Gastroesophageal sphincter (tissue), 4 donors: Measurements from ENCODE around the gene CARNS1. TPM values are rescaled to one million over a fixed set of nuclear protein-coding genes. Genes with fewer than 3 reads are reported as not detected.

Source experiments
- ATAC-seq: fragments of 150-250 bp; one replicate; pipeline ENCODE4 v1.9.1; 2016; ENCODE audit warnings: mild to moderate bottlenecking, moderate library complexity
- H3K27ac ChIP-seq, 4 donors: fragments of 200-600 bp; sonication (generic) in 3 of 4; 1 replicate in 3 of 4; 2 replicates in 1 of 4; pipeline ENCODE4 v1.5.1; 2016 to 2019
- H3K27me3 ChIP-seq: fragments of 200-600 bp; sonication (generic); one replicate; pipeline ENCODE4 v1.5.1; 2019
- H3K36me3 ChIP-seq, 2 donors: fragments of 200-600 bp; sonication (generic); one replicate each; pipeline ENCODE4 v1.5.1; 2019; ENCODE audit warnings: control low read depth in 1 of 2
- H3K4me1 ChIP-seq, 3 donors: fragments of 200-600 bp; sonication (generic); 1 replicate in 2 of 3; 2 replicates in 1 of 3; pipeline ENCODE4 v1.5.1; 2016 to 2019; ENCODE audit warnings: control low read depth in 2 of 3
- H3K4me3 ChIP-seq, 2 donors: fragments of 200-600 bp; sonication (generic); one replicate each; pipeline ENCODE4 v1.5.1; 2019; ENCODE audit warnings: mild to moderate bottlenecking in 1 of 2, moderate library complexity in 1 of 2
- H3K9me3 ChIP-seq, 3 donors: fragments of 200-600 bp; sonication (generic); one replicate each; pipeline ENCODE4 v1.5.1; 2017 to 2019; ENCODE audit warnings: control low read depth in 2 of 3
- CTCF ChIP-seq, 4 experiments: fragments of 200-600 bp in 2 of 4; fragments of 450-650 bp in 2 of 4; sonication (generic) in 1 of 4; IDR thresholded peaks; one replicate each; pipeline ENCODE4 v1.5.1; 2017 to 2019; ENCODE audit warnings: antibody characterized with exemption in 4 of 4, mild to moderate bottlenecking in 2 of 4, moderate library complexity in 2 of 4
- EP300 ChIP-seq: sonication (generic); formaldehyde crosslinking; IDR thresholded peaks from one replicate; pipeline ENCODE4 v1.6.1; 2017; ENCODE audit warnings: antibody characterized with exemption, mild to moderate bottlenecking
- POLR2A ChIP-seq, 2 donors: fragments of 450-650 bp; IDR thresholded peaks; one replicate each; pipeline ENCODE4 v1.6.1; 2017; ENCODE audit warnings: antibody characterized with exemption in 2 of 2, mild to moderate bottlenecking in 2 of 2, moderate library complexity in 1 of 2
- POLR2AphosphoS5 ChIP-seq: sonication (generic); formaldehyde crosslinking; IDR thresholded peaks from one replicate; pipeline ENCODE4 v1.6.1; 2017; ENCODE audit warnings: antibody characterized with exemption
- WGBS, 2 donors: methylation state at CpG; one replicate each; pipeline ENCODE4 v1.1.5; 2018; ENCODE audit warnings: low coverage in 1 of 2; 5-methylcytosine and 5-hydroxymethylcytosine counted together
- total RNA-seq, 4 donors: library from RNA; depleted of rRNA; stranded (reverse); fragments of >200 nt; gene quantifications; one replicate each; pipeline ENCODE4 v1.1.0, GENCODE V29; 2016

CARNS1 gene
- total RNA-seq, 4 donors from 2014 or later = 0.73 to 3.3 (median 1.6) TPM

DNA sequence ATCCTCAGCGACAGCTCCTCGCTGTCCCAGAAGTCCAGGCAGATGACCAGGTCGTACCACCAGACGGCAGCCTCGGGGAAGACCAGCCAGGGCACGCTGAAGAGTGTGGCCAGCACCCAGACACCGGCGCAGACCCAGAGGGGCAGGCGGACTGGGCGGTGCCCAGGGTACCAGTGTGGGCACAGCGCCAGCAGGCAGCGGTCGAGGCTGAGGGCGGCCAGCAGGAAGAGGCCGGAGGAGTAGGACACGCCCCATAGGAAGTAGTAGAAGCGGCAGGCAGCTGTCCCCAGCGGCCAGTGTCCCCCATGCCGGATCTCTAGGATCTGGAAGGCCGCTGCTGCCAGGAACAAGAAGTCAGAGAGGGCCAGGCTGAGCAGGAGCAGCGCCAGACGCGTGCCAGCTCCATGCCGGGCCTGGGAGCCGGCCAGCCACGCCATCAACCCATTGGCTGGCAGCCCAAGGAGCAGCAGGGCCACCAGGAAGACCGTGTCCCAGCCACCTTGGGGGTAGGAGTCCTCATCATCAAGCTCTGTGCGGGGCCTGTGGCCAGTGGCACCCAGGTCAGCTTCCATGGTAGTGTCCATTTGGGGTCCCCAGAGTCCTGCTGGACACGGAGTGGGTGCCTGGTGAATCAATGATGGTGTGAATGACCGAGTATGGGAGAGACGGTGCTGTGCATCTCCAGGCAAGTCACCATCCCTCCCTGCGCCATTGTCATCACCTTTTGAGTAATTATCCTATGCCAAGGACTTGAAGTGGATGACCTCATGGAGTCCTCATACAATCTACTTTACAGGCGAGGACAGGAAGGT, 36.9 kb downstream of the CARNS1 start, which contains the start of gene GPR152:
GPR152 (minus strand) TSS at position 589 of the 812 bp plus-strand sequence; CDS start at position 584, 5 bp downstream.
- H3K4me1 ChIP-seq = no peaks in the 10 kb centered on the region
- ATAC-seq = peak; percentile 59
- WGBS, 2 donors = 85 to 100% methylated on average over 2 to 4 of the region's 33 CpGs
- TF ChIP-seq POLR2AphosphoS5 (no peak), POLR2A (IDR thresholded peaks at IDR 0.05) (no peak), EP300 (no peak), CTCF (IDR thresholded peaks at IDR 0.05) (no peak)
- H3K4me3 ChIP-seq = peak within 1 kb of the TSS in 1 of 2 donors; percentile 8
- no peaks in the 10 kb centered on the region for H3K36me3 ChIP-seq
- peak within 1 kb of the TSS in 3 of 4 donors; percentile 6 to 25 (median 24) for H3K27ac ChIP-seq
- H3K9me3 ChIP-seq = no peaks in the 10 kb centered on the region
- H3K27me3 ChIP-seq = no peaks in the 10 kb centered on the region

DNA sequence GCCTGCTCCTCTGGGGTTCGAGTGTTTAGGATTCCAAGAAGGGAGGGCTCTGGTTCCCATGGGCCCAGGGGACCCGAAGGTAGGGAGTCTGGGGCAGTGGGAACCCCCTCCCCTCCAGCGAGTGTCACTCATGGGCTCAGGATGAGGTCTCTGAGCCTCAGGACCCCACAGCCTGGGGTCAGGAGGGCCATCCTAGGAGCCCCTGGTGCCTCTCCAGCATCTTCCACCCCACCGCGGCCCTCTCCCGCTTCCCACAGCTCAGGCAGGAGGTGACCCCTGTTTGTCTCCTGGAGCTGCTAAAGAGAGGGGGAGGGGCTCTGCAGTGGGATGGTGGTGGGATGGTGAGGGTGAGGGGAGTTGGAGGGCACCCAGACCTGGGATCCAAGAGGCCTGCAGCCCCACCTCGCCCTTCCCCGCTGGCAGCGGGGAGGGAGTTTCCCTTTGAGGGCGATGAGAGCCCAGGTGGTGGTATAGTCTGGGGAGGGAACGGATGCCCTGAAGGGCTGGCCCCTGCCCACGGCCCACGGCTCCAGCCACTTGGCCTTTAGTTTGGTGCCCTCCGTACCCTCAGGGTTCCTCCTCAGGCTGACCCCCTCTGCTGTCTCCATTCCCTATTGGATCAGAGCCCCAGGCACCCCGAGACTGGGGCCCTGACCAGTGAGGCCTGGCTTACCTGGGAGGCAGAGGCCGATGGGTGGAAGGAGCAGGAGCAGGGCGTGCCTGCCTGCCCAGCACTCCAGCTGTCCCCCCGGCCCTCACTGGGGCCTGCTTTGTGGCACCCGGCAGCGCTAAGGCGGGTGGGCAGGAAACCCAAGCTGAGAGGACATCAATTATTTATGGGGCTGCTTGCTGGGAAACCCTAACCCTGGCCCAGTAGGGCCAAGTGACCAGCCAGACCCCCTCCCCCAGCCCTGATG, 38.6 kb downstream of the CARNS1 start:
- Histone ChIP-seq H3K9me3 (no peaks in the 10 kb centered on the region), H3K4me1 (no peaks in the 10 kb centered on the region), H3K4me3 (no peak overlapping the region), H3K36me3 (no peaks in the 10 kb centered on the region), H3K27ac (no peak overlapping the region), H3K27me3 (no peaks in the 10 kb centered on the region)
- no peak for ATAC-seq
- WGBS, 2 donors = 80 to 92% methylated on average over 2 to 5 of the region's 21 CpGs
- TF ChIP-seq EP300 = no peak
- TF ChIP-seq POLR2AphosphoS5 = no peak
- no peak for TF ChIP-seq CTCF (IDR thresholded peaks at IDR 0.05)
- TF ChIP-seq POLR2A (IDR thresholded peaks at IDR 0.05) = no peak

DNA sequence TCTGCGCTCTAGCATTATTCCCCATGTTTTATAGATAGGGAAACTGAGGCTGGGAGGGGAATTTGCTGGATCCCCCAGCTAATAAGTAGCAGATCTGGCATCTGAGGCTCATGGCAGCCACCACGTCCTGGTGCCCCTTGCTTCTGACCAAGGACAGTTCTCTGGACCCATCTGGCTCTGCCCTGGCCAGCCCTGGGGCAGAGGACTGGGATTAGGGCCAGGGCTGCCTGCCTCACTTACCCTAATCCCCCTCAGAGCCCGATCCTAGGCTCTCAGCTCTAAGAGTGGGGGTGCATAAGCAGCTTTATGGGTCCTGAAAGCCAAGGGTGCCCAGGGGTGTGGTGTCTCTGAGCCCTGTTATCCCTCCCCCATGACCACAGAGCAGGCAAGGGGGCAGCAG, 39.6 kb downstream of the CARNS1 start, which contains the start of gene CABP4:
CABP4 (plus strand) TSS at position 301 of the 400 bp plus-strand sequence; CDS start at position 371, 70 bp downstream.
- H3K4me3 ChIP-seq = no peak within 1 kb of the TSS
- WGBS, 2 donors = 60 to 100% methylated on average over 1 of the region's 3 CpGs
- no peak for TF ChIP-seq POLR2AphosphoS5
- TF ChIP-seq EP300 = no peak
- TF ChIP-seq CTCF (IDR thresholded peaks at IDR 0.05) = no peak
- no peak for TF ChIP-seq POLR2A (IDR thresholded peaks at IDR 0.05)
- H3K4me1 ChIP-seq = no peaks in the 10 kb centered on the region
- ATAC-seq = no peak
- no peaks in the 10 kb centered on the region for H3K9me3 ChIP-seq
- no peak within 1 kb of the TSS for H3K27ac ChIP-seq
- no peaks in the 10 kb centered on the region for H3K27me3 ChIP-seq
- H3K36me3 ChIP-seq = no peaks in the 10 kb centered on the region

DNA sequence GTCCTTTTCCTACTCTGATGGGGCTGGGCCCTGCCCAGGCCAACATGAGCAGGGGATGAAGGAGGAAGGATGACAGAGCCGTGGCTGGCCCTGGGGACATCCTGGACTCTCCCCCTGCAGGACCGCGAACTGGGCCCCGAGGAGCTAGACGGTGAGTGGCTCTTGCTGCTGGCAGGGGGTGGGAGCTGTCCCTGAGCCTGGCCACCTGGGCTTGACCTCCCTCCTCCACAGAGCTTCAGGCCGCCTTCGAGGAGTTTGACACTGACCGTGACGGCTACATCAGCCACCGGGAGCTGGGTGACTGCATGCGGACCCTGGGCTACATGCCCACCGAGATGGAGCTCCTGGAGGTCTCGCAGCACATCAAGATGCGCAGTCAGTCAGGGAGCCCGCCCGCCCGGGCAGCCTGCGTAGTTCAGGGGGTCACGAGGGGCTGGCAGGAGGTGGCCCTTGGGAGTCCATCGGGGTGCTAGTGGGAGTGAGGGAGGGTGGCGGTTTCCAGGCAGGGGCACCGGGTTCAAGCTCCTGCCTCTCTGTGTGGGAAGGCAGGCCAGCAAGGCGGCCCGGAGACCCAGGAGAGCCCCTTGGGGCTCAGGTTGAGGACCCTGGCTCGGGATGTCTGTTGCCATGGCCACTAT, 40.7 kb downstream of the CARNS1 start:
- 73% methylated on average over 3 of the region's 25 CpGs; no CpG with 5 or more reads in 1 of the 2 donors for WGBS, 2 donors
- TF ChIP-seq POLR2AphosphoS5 (no peak), POLR2A (IDR thresholded peaks at IDR 0.05) (no peak), EP300 (no peak)
- Histone ChIP-seq H3K27me3 (no peaks in the 10 kb centered on the region), H3K4me3 (no peak overlapping the region), H3K4me1 (no peaks in the 10 kb centered on the region), H3K27ac (no peak overlapping the region), H3K9me3 (no peaks in the 10 kb centered on the region), H3K36me3 (no peaks in the 10 kb centered on the region)
- no peak for ATAC-seq

DNA sequence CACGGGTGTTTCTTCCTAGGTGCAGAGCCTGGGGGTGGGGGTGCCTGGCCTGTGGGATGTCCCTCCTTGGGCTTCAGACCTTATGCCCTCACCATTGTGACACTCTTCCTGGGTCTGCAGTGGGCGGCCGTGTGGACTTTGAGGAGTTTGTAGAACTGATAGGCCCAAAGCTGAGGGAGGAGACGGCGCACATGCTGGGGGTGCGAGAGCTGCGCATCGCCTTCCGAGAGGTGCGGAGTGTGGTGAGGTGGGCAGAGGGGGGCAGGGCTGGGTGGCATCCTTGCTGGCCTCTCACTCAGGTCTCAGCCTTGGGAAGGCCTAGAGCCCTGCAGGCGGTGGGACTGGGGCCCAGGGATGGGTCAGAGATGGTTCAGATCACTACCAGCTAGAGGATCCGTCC, 42.0 kb downstream of the CARNS1 start:
- no peak overlapping the region for H3K4me3 ChIP-seq
- no peak overlapping the region for H3K27ac ChIP-seq
- no peaks in the 10 kb centered on the region for H3K4me1 ChIP-seq
- H3K27me3 ChIP-seq = no peaks in the 10 kb centered on the region
- no peak for ATAC-seq
- H3K9me3 ChIP-seq = no peaks in the 10 kb centered on the region
- 78% methylated on average over 3 of the region's 12 CpGs; no CpG with 5 or more reads in 1 of the 2 donors for WGBS, 2 donors
- no peak for TF ChIP-seq POLR2A (IDR thresholded peaks at IDR 0.05)
- no peaks in the 10 kb centered on the region for H3K36me3 ChIP-seq
